GM06990 (cell line): ENCODE measurements around the gene PTCH2.

ENCODE experiments used
- DNase-seq: peaks from one replicate; pipeline ENCODE4 v3.0.0-alpha.2; 2011; ENCODE audit not compliant: insufficient read length; ENCODE audit errors: extremely low read depth
- H3K27me3 ChIP-seq: replicated peaks from 2 replicates; pipeline ENCODE4 v1.6.0; 2011; ENCODE audit warnings: low read length; ENCODE audit not compliant: control insufficient read depth, insufficient read depth
- H3K36me3 ChIP-seq: 2 replicates; pipeline ENCODE4 v1.5.1; 2011; ENCODE audit warnings: low read length; ENCODE audit not compliant: control insufficient read depth, insufficient read depth
- H3K4me3 ChIP-seq: replicated peaks from 2 replicates; pipeline ENCODE4 v1.5.1; 2011; ENCODE audit warnings: low read depth, mild to moderate bottlenecking, control low read depth, low read length
- TF ChIP-seq, protein P1 (sequence below): IDR thresholded peaks from 2 replicates; pipeline ENCODE4 v1.5.1; 2011; ENCODE audit warnings: low read length, control low read depth, mild to moderate bottlenecking, inconsistent platforms; ENCODE audit not compliant: insufficient read depth, poor library complexity, severe bottlenecking

Gene PTCH2

DNA sequence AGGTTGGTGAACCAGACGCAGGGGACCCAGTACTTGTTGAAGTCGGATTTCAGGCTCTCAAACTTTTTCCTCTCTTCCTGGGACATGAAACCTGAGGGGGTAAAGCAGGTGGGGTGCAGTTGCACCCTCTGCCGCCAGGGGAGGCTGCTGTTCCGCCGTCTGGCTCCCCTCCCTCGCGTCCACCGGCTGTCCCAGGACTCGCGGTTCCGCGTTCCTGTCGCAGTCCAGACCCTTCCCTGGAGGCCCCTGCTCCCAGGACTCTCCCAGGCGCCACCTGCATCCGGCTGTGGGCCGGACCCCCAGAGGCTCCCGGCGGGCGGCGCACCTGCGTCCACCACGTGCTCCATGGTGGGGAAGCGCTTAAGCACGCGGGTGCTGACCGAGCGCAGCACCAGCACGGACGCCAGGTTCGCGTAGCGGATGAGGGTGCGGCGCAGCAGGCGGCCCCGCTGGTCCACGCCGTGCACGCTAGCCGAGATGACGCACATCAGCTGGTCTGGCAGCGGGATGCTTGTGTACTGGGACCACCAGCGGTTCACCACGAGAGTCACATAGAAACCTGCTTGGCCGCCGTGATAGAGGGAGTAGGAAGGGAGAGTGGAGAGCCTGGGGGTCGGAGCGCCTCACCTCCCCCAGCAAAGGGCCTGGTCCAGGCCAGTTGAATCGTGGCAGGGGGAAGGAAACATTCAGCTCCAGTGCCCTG lies 56.8 kb downstream of the PTCH2 start:
- TF ChIP-seq, protein P1, sequence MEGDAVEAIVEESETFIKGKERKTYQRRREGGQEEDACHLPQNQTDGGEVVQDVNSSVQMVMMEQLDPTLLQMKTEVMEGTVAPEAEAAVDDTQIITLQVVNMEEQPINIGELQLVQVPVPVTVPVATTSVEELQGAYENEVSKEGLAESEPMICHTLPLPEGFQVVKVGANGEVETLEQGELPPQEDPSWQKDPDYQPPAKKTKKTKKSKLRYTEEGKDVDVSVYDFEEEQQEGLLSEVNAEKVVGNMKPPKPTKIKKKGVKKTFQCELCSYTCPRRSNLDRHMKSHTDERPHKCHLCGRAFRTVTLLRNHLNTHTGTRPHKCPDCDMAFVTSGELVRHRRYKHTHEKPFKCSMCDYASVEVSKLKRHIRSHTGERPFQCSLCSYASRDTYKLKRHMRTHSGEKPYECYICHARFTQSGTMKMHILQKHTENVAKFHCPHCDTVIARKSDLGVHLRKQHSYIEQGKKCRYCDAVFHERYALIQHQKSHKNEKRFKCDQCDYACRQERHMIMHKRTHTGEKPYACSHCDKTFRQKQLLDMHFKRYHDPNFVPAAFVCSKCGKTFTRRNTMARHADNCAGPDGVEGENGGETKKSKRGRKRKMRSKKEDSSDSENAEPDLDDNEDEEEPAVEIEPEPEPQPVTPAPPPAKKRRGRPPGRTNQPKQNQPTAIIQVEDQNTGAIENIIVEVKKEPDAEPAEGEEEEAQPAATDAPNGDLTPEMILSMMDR = peak; percentile 100
- Histone ChIP-seq H3K36me3 (peaks cover 3% of the 10 kb centered on the region), H3K27me3 (no peaks in the 10 kb centered on the region), H3K4me3 (peak overlapping the region; percentile 48)
- DNase-seq = peak; percentile 84

DNA sequence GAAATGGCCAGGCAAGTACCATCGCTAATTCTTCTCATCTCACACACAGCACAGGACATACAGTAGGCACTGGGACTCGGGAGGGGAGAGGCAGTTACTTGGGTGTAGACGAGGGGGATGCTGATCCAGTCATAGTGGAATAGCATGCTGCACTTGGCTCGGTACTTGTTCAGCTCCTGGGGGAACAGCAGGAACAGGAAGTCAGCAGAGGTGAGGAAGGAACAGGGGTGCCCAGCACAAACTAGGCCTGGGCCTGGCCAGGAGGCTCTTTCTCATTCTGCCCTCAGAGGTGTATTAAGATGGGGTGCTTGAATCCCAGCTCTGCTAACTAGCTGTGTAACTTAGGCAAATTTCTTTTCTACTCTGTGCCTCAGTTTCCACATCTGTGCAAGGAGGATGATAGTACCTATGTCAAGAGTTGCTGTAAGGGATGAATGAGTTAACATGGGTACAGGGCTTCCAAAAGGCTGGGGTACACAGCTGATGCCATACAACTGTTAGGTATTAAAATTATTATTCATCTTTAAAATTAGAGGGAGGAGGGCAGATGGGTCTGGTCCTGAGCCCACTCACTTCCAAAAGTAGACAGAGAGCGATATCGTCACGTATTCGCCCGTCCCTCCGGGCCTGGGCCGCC lies 57.4 kb downstream of the PTCH2 start:
- H3K4me3 ChIP-seq = peak overlapping the region; percentile 48
- TF ChIP-seq, protein P1 = no peak
- peaks cover 6% of the 10 kb centered on the region for H3K36me3 ChIP-seq
- no peaks in the 10 kb centered on the region for H3K27me3 ChIP-seq
- no peak for DNase-seq

DNA sequence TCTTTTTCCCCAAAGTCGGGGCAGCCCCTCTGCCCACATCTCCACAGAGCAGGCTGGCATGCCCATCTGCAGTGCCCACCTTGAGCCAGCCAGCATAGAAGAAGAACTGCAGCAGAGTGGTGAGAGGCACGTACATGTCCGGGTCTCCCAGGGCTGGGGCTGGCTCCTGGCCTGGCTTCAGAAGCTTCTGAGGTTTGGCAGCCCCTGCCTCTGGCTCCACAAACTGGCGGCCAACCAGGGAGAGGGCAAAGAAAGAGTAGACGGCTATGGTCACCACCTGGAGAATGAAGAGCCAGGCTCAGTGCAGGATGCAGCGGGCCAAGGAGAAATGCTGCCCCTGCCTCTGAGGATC lies 58.0 kb downstream of the PTCH2 start:
- no peak overlapping the region for H3K4me3 ChIP-seq

DNA sequence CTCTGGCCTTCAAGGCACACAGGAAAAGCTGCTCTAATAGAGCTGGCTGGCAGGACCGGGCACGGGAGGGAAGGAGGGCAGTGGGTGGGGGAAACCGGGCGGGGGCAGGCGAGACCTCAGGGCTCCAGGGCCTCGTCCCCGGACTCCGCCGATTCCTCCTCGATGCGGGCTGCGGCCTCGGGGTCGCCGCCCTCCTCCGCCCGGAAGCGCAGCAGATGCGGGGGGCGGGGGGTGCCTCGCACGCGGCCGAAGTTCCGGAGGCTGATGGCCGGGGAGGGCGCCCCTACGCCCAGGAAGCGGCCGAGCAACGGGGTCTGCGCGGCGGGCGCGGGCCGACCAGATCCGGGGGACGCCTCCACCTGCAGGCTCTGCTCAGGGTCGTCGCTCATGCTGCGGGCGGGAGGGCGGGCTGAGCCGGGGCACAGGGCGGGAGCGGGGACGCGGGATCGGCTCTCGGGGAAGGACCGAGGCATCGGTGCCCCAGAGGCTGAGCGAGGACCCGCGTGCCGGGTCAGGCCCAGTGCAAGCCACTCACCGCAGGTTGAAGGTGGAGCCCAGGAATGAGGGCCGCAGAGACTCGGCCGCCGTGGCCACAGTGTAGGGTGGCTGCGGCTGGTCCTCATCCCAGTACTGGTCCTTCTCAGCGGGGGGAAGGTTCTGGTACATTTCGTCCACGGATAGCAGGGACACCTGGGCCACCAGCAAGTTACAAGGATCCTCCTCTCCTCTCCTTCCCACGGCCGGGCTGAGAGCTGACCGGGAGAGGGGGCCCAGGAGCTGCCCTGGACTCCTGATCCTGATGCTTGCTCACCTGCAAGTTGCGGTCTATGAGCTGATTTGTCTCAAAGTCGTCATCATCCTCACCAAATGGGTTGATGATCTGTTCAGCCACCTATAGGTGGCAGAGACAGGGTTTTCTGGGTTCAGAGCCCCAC lies 58.7 kb downstream of the PTCH2 start:
- DNase-seq = peak; percentile 72
- H3K36me3 ChIP-seq = peaks cover 11% of the 10 kb centered on the region
- H3K27me3 ChIP-seq = no peaks in the 10 kb centered on the region
- TF ChIP-seq, protein P1 = peak; percentile 22
- H3K4me3 ChIP-seq = peak overlapping the region; percentile 50

More for the DNA sequence above, 58.0 kb downstream of the PTCH2 start:
- TF ChIP-seq, protein P1 = peak; percentile 1
- no peak for DNase-seq
- Histone ChIP-seq H3K27me3 (no peaks in the 10 kb centered on the region), H3K36me3 (peaks cover 11% of the 10 kb centered on the region)

DNA sequence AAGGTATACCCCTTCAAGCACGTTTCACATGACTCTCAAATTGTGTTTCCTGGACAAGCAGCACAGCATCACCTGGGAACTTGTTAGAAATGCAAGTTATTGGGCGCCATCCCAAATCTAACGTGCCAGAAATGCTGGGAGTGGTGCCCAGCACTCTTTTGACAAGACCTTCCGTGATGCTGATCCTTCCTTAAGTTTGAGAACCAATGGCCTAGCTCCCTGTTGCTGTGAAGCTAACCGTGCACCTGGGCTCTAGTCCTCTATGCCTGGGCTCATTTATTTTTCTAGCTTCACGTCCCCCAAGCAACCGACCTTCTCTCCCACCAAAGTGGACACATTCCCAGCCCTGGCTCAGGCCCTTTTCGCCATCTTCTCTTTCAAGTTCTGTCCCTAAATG lies 59.4 kb downstream of the PTCH2 start:
- no peak for DNase-seq
- TF ChIP-seq, protein P1 = no peak
- peaks cover 13% of the 10 kb centered on the region for H3K36me3 ChIP-seq
- H3K4me3 ChIP-seq = peak overlapping the region; percentile 50
- no peaks in the 10 kb centered on the region for H3K27me3 ChIP-seq
